NCI-H2227 (cell line): Measurements from ENCODE around the gene CDC20.
"Not testable (repeated sequence)": the region's sequence is repeated elsewhere in the genome, so short reads cannot be mapped to it uniquely, and the experiment has no call there.

ENCODE experiments used
- DNase-seq: peaks from one replicate; lab custom pipeline; 2025; ENCODE audit not compliant: unreplicated experiment; lab: John Stamatoyannopoulos, UW

CDC20 gene

DNA sequence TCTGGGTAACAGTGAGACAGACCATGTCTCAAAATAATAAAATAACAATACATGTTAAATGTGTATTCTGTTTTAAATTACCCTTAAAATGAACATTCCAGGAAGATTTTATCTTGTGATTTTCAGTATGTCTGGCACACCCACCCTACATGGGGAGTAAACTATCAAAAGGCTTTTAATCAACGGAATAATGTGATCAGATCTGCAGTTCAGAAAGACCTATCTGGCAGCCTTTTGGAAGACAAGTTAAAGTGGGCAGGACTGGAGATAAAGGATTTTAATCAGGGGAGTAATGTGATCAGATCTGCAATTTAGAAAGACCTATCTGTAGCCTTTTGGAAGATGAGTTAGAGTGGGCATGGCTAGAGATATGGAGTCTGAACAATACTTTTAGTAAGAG is 20.7 kb downstream of the CDC20 start:
- DNase-seq: no peak

DNA sequence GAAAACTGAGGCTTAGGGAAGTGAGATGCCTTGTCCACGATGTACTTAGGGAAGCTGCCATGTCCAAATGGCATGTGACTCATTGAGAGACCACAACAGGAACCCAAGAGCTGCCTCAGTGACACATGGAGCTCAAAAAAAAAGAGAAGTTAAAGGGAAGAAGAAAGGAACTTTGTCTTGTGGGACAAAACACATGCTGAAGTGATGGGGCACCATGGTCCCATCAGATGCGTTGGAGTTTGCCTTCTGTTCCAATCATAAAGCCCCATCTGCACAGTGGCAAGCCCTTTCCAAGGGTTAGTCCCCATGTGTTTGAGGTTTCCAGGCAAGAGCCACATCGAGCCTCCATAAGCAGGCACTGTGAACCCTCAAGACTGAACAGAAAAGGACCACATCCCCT is 22.8 kb downstream of the CDC20 start:
- no peak for DNase-seq

DNA sequence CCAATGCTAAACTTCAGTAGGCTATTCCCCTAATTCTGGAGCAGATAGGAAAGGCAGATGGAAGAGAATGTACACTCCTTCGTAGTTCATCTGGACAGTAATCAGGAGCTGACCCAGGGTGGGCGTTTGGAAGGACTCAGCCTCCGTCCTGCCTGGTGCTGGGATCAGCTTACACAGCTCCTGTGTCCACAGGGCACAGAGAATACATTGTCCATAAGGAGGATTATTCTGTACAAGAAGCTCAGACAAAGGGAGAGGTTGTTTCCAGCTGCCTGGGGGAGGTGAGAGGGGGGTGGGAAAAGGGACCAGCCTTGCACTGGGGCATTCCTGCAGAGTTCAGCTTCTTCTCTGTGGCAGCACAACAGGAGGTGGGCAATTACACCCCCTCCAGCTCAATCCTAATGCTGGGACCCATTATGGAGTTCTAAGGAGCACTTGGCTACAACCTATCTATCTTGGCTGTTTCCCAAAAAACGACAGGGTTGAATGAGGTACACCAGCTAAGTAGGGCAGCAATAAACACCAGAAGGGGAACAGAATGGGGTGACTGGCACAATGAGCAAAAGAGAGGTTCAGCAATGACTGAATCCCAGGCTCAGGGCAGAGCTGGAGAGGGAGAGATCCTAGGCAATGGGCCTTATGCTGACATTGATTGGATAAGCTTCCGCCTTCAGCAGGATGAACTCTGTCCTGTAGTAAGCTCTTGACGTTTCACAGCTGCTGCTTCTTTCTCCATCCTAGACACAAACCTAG is 23.4 kb downstream of the CDC20 start:
- peak; percentile 54 for DNase-seq

GRCh38 chr1:43383449-43383848 is 24.7 kb downstream of the CDC20 start:
- no peak for DNase-seq

GRCh38 chr1:43386676-43387075 is 27.9 kb downstream of the CDC20 start:
- DNase-seq: no peak

- no peak for DNase-seq
Observed at GRCh38 chr1:43387976-43388599, 29.3 kb downstream of the CDC20 start.

GRCh38 chr1:43388613-43389012 is 29.8 kb downstream of the CDC20 start:
- no peak for DNase-seq

DNA sequence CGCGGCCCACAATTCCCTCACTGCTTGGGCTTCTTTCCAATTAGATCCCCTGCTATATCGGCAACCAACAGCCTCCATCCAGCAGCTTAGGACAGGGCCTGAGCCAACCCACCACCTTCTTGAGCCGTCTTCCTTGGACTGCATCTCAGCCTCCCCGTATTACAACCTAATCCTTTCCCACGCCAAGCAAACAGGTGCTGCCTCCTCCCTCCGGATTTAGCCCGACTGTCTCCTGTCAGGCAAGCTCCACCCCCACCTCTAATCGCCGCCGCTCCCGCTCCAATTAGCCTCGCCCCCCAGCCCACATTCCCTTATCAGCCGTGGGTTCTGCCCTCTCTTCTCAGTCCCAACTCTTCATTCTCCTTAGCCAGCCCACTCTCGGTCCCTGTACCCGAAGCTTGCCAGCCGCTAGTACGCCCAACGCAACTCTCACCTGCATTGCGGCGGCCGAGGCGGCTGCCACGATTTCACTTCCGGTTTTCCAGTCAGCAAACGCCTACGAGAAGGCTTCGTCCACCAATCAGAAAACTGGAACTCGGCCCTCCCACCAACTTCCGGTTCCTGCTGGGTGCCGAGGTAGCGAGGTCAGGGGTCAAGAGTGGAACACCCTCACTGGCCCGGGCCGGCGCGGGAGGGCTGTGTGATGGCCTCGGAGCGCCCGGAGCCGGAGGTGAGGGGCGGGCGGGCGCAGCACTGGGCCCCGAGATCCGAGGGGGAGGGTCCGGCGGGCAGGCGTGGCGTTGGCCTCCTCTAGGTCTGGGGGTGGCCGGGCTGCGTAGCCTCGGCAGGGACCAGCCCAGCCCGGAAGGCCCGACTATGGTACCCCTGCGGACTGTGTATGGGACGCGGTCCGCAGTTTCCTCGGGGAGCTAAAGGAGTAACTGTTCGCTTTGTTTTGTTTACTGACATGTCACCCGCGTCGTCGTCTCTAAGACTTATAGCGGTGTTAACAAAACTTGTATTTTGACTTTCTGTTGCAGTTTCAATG is 30.8 kb downstream of the CDC20 start, which contains the start of the genes MED8 and SZT2:
MED8 (minus strand) TSS at position 475 of the 988 bp plus-strand sequence; CDS start at position 439, 36 bp downstream.
SZT2 (plus strand) TSS at position 574 of the 988 bp plus-strand sequence; CDS start at position 644, 70 bp downstream.
- DNase-seq: peak; percentile 94

DNA sequence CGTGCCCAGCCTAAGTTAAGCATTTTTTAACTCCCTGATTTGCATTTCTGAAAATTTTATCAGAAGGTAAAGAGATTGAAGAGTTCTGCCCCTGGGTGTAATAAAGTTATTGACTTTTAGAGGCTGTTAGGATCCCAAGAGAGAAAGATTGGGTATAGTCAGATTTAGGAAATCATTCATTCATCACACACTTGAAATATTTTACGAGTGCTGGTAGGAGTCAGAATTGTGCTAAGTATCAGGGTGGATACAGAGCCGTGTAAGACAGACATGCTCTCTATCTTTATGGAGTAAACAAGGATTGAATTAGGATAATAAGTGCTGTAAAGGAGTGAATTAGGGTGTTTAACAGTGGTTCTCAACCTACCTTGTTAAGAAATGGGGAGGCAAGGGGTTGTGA is 33.9 kb downstream of the CDC20 start:
- DNase-seq: no peak

GRCh38 chr1:43395523-43395922 is 36.7 kb downstream of the CDC20 start:
- DNase-seq: no peak

DNA sequence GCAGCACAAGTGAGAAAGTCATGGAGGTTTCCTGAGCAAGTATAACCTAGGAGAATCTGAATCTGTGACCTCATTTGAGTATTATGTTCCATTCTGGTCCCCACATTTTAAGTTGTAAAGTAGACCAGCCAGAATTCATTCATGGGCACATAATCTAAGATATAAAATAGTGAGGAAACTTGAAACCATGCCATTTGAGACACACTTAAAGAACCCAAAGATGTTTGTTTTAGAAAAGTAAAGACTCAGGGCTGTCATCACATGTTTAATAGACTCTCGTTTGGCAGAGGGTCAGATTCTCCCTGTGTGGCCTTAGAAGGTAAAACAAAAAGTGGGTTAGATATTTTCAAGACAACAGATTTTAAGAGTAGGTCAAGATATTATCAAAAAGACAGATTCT is 37.3 kb downstream of the CDC20 start:
- DNase-seq: no peak

GRCh38 chr1:43398227-43398626 is 39.4 kb downstream of the CDC20 start:
- no peak for DNase-seq

- DNase-seq: not testable (repeated sequence)
Observed at GRCh38 chr1:43400441-43400840, 41.7 kb downstream of the CDC20 start.

GRCh38 chr1:43402089-43402865 is 43.5 kb downstream of the CDC20 start:
- DNase-seq: no peak

GRCh38 chr1:43404353-43404752 is 45.6 kb downstream of the CDC20 start:
- no peak for DNase-seq

GRCh38 chr1:43405219-43405875 is 46.6 kb downstream of the CDC20 start:
- DNase-seq: peak; percentile 27

DNA sequence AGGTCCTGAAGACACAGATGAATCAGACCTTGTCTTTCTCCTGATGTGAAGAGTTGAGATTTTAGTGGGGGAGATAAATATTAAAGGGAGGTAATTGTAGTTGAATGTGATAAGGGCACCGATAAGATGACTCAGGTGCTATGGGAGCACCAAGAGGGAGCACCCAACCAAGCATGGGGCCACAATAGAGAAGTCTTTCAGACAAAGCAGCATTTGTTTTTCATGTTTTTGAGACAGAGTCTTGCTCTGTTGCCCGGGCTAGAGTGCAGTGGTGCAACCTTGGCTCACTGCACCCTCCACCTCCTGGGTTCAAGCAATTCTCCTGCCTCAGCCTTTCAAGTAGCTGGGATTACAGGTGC is 47.1 kb downstream of the CDC20 start:
- DNase-seq: no peak

DNA sequence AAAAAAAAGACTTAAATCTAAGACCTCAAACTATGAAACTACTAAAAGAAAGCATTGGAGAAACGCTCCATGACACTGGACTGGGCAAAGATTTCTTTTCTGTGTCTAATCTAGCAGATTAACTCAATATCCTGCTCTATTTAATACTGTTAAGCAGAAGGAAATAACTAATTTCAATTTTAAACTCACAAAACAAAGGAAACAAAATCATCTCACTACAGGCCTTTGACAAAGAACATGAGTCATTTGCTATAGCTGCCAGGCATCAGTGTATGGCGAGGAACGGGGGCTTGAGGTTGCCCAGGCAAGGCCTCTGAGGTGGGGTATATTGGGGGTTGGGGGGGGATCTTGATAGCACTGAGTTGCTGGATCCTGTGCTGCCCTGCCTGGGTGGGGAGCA is 51.8 kb downstream of the CDC20 start:
- no peak for DNase-seq
